MM.1S (cell line): ENCODE measurements around the gene MYO5C.

ENCODE experiments used
- DNase-seq: peaks from one replicate; pipeline ENCODE4 v3.0.0-alpha.2; 2015
- H2AFZ ChIP-seq: fragments of 300-600 bp; sonication (generic); 2 replicates; pipeline ENCODE4 v1.6.0; 2016; ENCODE audit warnings: antibody characterized with exemption, low read length
- H3F3A ChIP-seq: fragments of 300-600 bp; sonication (generic); 2 replicates; pipeline ENCODE4 v1.6.1; 2016; ENCODE audit warnings: mild to moderate bottlenecking, antibody characterized with exemption, low read length, moderate library complexity, mixed read lengths; ENCODE audit not compliant: insufficient read depth
- H3K27ac ChIP-seq: fragments of 300-600 bp; sonication (generic); 2 replicates; pipeline ENCODE4 v1.5.1; 2016; ENCODE audit warnings: mild to moderate bottlenecking, low read length
- H3K27me3 ChIP-seq: fragments of 300-600 bp; sonication (generic); replicated peaks from 2 replicates; pipeline ENCODE4 v1.6.0; 2016; ENCODE audit warnings: low read length; ENCODE audit not compliant: insufficient read depth
- H3K36me3 ChIP-seq: fragments of 300-600 bp; sonication (generic); replicated peaks from 2 replicates; pipeline ENCODE4 v1.6.1; 2016; ENCODE audit warnings: mild to moderate bottlenecking, low read length, mixed read lengths; ENCODE audit not compliant: insufficient read depth
- H3K4me1 ChIP-seq: fragments of 300-600 bp; sonication (generic); 2 replicates; pipeline ENCODE4 v1.6.1; 2016; ENCODE audit warnings: low read length, mixed read lengths
- H3K4me2 ChIP-seq: fragments of 300-600 bp; sonication (generic); 2 replicates; pipeline ENCODE4 v1.6.0; 2016; ENCODE audit warnings: low read depth, low read length
- H3K4me3 ChIP-seq: fragments of 300-600 bp; sonication (generic); 2 replicates; pipeline ENCODE4 v1.5.1; 2016; ENCODE audit warnings: low read length, mixed read lengths
- H3K79me2 ChIP-seq: fragments of 300-600 bp; sonication (generic); 2 replicates; pipeline ENCODE4 v1.6.1; 2016; ENCODE audit warnings: mixed run types, low read length, mixed read lengths
- H3K9ac ChIP-seq: fragments of 300-600 bp; sonication (generic); 2 replicates; pipeline ENCODE4 v1.6.1; 2016; ENCODE audit warnings: low read length, mixed read lengths
- H3K9me2 ChIP-seq: fragments of 300-600 bp; sonication (generic); replicated peaks from 2 replicates; pipeline ENCODE4 v1.6.1; 2016; ENCODE audit warnings: mild to moderate bottlenecking, low read length, mixed read lengths; ENCODE audit not compliant: insufficient read depth
- H3K9me3 ChIP-seq: fragments of 300-600 bp; sonication (generic); replicated peaks from 2 replicates; pipeline ENCODE4 v1.6.1; 2016; ENCODE audit warnings: mild to moderate bottlenecking, low read length, mixed read lengths; ENCODE audit not compliant: insufficient read depth
- H4K20me1 ChIP-seq: fragments of 300-600 bp; sonication (generic); 2 replicates; pipeline ENCODE4 v1.6.1; 2016; ENCODE audit warnings: mild to moderate bottlenecking, low read length, moderate library complexity, mixed read lengths; ENCODE audit not compliant: insufficient read depth
- CTCF ChIP-seq: fragments of 300-600 bp; sonication (generic); IDR thresholded peaks from 2 replicates; pipeline ENCODE4 v1.5.1; 2016; ENCODE audit warnings: antibody characterized with exemption, low read length, mixed read lengths
- EZH2 ChIP-seq: fragments of 300-600 bp; sonication (generic); optimal IDR thresholded peaks from 2 replicates; pipeline ENCODE3; 2017; ENCODE audit warnings: low read depth, mild to moderate bottlenecking, antibody characterized with exemption, low read length, mixed read lengths
- EZH2phosphoT487 ChIP-seq: fragments of 300-600 bp; sonication (generic); IDR thresholded peaks from 2 replicates; pipeline ENCODE4 v1.6.1; 2018; ENCODE audit warnings: antibody characterized with exemption, low read length

MYO5C gene

GRCh38 chr15:52317688-52318087 is 22.1 kb upstream of the MYO5C start:
- DNase-seq: no peak
- Histone ChIP-seq H3K36me3 (peaks cover 28% of the 10 kb centered on the region), H3K4me1 (no peaks in the 10 kb centered on the region), H3K9me3 (no peaks in the 10 kb centered on the region), H3K27me3 (no peaks in the 10 kb centered on the region), H2AFZ (no peak overlapping the region), H3K4me3 (no peak overlapping the region), H3K79me2 (no peaks in the 10 kb centered on the region), H3K9me2 (no peaks in the 10 kb centered on the region), H3K4me2 (no peak overlapping the region), H3F3A (no peaks in the 10 kb centered on the region), H3K9ac (no peak overlapping the region), H3K27ac (no peak overlapping the region), H4K20me1 (no peaks in the 10 kb centered on the region)
- no peak for TF ChIP-seq EZH2phosphoT487
- TF ChIP-seq CTCF: no peak
- no peak for TF ChIP-seq EZH2

GRCh38 chr15:52317022-52317421 is 21.4 kb upstream of the MYO5C start:
- no peak overlapping the region for H3K27ac ChIP-seq
- H4K20me1 ChIP-seq: no peaks in the 10 kb centered on the region
- H3K27me3 ChIP-seq: no peaks in the 10 kb centered on the region
- H3K9ac ChIP-seq: no peak overlapping the region
- TF ChIP-seq CTCF: no peak
- TF ChIP-seq EZH2: no peak
- TF ChIP-seq EZH2phosphoT487: no peak
- H2AFZ ChIP-seq: no peak overlapping the region
- no peaks in the 10 kb centered on the region for H3F3A ChIP-seq
- DNase-seq: no peak
- no peaks in the 10 kb centered on the region for H3K9me2 ChIP-seq
- no peaks in the 10 kb centered on the region for H3K79me2 ChIP-seq
- no peaks in the 10 kb centered on the region for H3K4me1 ChIP-seq
- H3K4me2 ChIP-seq: no peak overlapping the region
- peaks cover 25% of the 10 kb centered on the region for H3K36me3 ChIP-seq
- H3K4me3 ChIP-seq: no peak overlapping the region
- no peaks in the 10 kb centered on the region for H3K9me3 ChIP-seq

- DNase-seq: no peak
- Histone ChIP-seq H3K9me2 (no peaks in the 10 kb centered on the region), H3K79me2 (no peaks in the 10 kb centered on the region), H3K27me3 (no peaks in the 10 kb centered on the region), H4K20me1 (no peaks in the 10 kb centered on the region), H3K9me3 (no peaks in the 10 kb centered on the region), H3K4me3 (no peak overlapping the region), H3K27ac (no peak overlapping the region), H3K36me3 (peaks cover 9% of the 10 kb centered on the region; the same call in 1 of the 2 replicates), H3K9ac (no peak overlapping the region), H3K4me1 (no peaks in the 10 kb centered on the region), H3F3A (0 out of 2 replicates have a peak, but pooled peaks cover 4% of the 10 kb centered on the region), H3K4me2 (no peak overlapping the region), H2AFZ (no peak overlapping the region)
- TF ChIP-seq EZH2phosphoT487 (no peak), EZH2 (no peak), CTCF (no peak)
Measured at GRCh38 chr15:52309154-52309548, 13.5 kb upstream of the MYO5C start.
